KBM-7 (cell line): ENCODE data around the gene DNAJA2.
A peak's percentile ranks its signal among the peaks of the same experiment; 100 is the strongest.

Experiments
- DNase-seq: peaks from one replicate; pipeline ENCODE4 v3.0.0-alpha.2; 2015
- in situ Hi-C: fragments of 300-500 bp; cut with MboI; formaldehyde crosslinking; loops from 2 replicates; pipeline ENCODE4 v1.14.3; 2020; ENCODE audit warnings: low sequenced_read_pairs, low pct_unique_long_range_greater_than_20kb, mixed read lengths

Gene DNAJA2

DNA sequence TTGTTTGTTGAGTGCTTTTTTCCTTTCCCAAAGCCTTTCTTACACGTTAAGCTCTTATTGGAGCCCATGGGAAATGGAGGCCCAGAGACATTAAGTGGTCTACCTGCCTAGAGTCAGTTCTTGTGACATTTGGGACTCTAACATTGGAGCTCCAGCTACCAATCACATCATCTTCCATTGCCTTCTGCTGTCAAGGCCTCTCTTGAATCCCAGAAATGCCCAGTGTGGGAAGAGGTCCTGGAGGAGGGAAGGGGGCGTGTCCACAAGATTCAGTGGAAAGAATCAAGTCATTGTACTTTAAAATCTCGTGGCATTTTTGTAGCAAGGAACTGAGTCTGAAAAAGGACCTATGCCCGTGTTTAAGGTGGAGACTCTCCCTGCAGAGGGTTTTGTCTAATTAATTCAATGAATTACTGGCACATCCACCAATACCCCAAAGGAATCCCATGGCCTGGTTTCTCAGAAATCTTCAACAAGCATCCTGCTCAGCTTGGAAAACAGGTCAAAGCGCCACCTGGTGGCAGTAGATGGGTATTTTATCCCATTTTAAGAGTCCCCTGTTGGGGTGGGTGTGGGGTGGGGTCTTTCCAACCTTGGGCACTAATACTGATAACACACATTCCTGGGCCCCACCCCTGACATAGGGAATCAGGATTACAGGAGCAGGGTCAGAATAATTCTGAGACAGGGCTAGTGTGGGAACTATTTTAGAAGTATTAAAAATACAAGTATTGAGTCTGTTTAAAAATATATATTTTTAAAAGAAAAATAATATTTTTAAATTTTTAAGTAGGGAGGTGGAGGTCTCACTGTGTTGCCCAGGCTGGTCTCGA lies 64.7 kb downstream of the DNAJA2 start:
- in situ Hi-C loops, result loop anchor here (25.0 kb wide), 1 partner anchor 246 kb away; no protein-coding TSS in a partner anchor

DNA sequence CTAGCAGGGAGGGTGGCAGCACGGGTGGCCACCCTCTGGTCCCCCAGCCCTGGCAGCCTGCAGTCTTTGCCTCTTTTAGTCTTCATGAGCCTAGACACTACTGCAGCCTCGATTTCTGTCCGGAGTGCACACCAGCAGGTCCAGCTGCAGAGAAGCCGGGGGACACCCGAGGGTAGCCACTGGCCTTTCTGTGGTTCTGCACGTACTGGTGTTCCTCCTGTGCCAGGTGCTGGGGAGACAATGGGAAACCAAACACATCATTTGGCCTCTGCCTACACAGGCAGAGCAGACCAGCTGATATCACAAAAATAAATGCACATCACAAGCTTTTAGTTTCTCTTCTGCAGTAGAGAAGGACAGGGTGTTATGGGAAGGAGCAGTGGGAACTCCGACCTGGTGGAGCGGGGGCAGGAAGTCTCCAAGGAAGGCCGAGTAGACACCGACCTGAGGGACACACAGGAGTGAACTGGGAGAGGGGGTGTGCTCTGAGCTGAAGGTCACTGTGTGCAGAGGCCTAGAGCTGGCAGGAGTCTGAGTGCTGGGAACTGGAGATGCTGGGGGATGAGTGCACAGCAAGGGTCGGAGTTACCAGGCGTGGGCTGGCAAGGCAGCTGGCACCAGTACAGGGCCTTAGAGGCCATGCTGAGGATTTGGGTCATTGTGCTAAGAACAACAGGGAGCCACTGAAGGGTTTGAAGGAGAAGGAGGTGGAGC lies 66.3 kb downstream of the DNAJA2 start:
- in situ Hi-C loops, result loop anchor here (25.0 kb wide), 1 partner anchor 245 kb away; no protein-coding TSS in a partner anchor
- no peak for DNase-seq

More for the DNA sequence above, 64.7 kb downstream of the DNAJA2 start:
- DNase-seq, result peak; percentile 60

DNA sequence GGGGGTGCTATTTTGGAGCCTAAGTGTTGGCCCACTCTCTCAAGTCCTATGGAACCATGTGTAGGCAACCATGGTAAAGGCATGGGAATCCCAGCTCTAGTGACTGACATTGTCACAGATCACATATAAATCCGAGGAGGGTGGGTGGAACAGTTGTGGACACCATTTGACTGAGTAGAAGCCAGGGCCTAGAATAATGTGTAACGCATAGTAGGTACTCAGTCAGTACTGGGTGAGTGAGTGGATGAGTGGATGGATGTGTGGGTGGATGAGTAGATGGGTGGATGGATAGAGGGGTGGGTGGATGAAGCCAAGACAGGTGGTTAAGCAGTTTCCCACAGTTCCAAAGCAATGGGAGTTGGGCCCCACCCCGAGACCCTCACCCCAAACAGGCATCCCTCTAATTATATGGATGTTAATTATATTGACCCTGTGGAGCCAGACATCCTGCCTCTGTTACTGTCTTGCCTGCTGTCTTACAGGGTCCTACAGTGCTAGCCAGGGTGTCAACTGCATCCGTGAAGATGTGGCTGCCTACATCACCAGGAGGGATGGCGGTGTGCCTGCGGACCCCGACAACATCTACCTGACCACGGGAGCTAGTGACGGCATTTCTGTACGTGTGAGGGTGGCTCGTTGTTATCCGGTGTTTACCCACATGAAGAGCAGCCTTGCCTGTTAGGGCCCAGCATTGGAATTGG lies 67.0 kb downstream of the DNAJA2 start:
- in situ Hi-C loops, result loop anchor here (25.0 kb wide), 1 partner anchor 244 kb away; no protein-coding TSS in a partner anchor
- DNase-seq, result no peak
